ENCODE measurements around the gene ZNF836. TPM values are rescaled to one million over a fixed set of nuclear protein-coding genes. Genes with fewer than 3 reads are reported as not detected.

ZNF836 gene
- total and polyA plus RNA-seq, 9 of the 15 experiments (the other 6 are each of a cell fraction or from before 2014, with no cell fraction given): 0.24 to 0.69 (median 0.64) TPM; not detected in 2

DNA sequence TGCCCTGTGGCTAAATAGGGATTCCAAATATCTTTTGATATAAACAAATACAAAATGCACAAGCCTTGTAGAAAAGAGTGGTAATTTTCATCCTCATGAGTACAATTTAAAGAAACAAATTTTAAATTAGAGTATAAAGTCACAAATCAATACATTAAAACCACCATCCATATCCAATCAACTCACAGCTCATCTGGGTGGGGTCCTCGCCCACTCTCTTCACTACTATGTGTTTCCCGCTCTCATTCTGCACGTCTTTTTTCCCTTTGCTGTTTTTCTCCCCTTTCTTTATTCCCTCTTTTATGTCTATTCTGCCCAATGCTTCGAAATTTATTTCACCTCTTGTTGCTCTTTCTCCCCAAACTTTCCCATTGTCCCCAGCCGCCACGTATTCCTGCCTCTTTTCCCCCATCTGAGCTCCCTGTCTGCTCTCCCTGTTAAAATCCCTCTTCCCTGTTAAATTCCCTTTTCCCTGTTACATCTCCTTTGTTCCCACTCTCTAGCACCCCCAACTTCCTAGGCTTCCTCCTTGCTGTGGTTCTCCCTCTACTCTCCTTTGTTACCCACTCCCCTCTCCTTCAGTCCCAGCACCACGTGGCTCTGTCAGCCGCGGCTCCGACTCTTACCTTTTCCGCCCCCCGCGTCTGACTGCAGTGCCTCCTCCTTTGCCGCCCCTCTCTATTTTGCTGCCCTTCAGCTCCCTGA is 33.0 kb downstream of the ZNF836 start (continued):
- TF ChIP-seq RBFOX2 (IDR thresholded peaks at IDR 0.05; ENCODE audit: low read depth, low read length) (no peak), STAG1 (CRISPR knock-in tag; IDR thresholded peaks at IDR 0.05; ENCODE audit: borderline replicate concordance) (no peak), PHF21A (IDR thresholded peaks at IDR 0.05; ENCODE audit: borderline replicate concordance, low read depth) (no peak), ZNF253 (CRISPR knock-in tag; conservative IDR thresholded peaks at IDR 0.05) (no peak), SIN3B (IDR thresholded peaks at IDR 0.05; ENCODE audit: low read depth) (no peak), EP400 (IDR thresholded peaks at IDR 0.05) (peak; percentile 76), SMAD3 (CRISPR knock-in tag; conservative IDR thresholded peaks at IDR 0.05) (no peak), FOXJ3 (CRISPR knock-in tag; IDR thresholded peaks at IDR 0.05) (no peak), MEF2A (IDR thresholded peaks at IDR 0.05; ENCODE audit: control insufficient read depth, low read depth, low read length) (no peak), GATA2 (CRISPR knock-in tag; IDR thresholded peaks at IDR 0.05) (no peak), PYGO2 (tag; IDR thresholded peaks at IDR 0.05) (no peak), IFI16 (CRISPR knock-in tag; IDR thresholded peaks at IDR 0.05) (no peak), TARDBP (IDR thresholded peaks at IDR 0.05) (no peak), CBFA2T2 (conservative IDR thresholded peaks at IDR 0.05) (no peak), SIN3A (IDR thresholded peaks at IDR 0.05; ENCODE audit: borderline replicate concordance in 2 of 2, control insufficient read depth in 1 of 2, low read depth in 2 of 2, low read length in 2 of 2) (peak in 1 of 2 experiments; percentile 76; a peak in 2 of 4 replicates), POLR3A (IDR thresholded peaks at IDR 0.05; ENCODE audit: borderline replicate concordance, extremely low read depth, insufficient read depth, insufficient read length) (no peak), KDM2B (CRISPR knock-in tag; IDR thresholded peaks at IDR 0.05) (no peak), PML (IDR thresholded peaks at IDR 0.05; ENCODE audit: low read length) (no peak), E2F3 (CRISPR knock-in tag; IDR thresholded peaks at IDR 0.05) (no peak)
- TF ChIP-seq, protein P1, sequence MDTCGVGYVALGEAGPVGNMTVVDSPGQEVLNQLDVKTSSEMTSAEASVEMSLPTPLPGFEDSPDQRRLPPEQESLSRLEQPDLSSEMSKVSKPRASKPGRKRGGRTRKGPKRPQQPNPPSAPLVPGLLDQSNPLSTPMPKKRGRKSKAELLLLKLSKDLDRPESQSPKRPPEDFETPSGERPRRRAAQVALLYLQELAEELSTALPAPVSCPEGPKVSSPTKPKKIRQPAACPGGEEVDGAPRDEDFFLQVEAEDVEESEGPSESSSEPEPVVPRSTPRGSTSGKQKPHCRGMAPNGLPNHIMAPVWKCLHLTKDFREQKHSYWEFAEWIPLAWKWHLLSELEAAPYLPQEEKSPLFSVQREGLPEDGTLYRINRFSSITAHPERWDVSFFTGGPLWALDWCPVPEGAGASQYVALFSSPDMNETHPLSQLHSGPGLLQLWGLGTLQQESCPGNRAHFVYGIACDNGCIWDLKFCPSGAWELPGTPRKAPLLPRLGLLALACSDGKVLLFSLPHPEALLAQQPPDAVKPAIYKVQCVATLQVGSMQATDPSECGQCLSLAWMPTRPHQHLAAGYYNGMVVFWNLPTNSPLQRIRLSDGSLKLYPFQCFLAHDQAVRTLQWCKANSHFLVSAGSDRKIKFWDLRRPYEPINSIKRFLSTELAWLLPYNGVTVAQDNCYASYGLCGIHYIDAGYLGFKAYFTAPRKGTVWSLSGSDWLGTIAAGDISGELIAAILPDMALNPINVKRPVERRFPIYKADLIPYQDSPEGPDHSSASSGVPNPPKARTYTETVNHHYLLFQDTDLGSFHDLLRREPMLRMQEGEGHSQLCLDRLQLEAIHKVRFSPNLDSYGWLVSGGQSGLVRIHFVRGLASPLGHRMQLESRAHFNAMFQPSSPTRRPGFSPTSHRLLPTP (IDR thresholded peaks at IDR 0.05; ENCODE audit: borderline replicate concordance, extremely low read depth, insufficient read length): no peak
- TF ChIP-seq, protein P2, sequence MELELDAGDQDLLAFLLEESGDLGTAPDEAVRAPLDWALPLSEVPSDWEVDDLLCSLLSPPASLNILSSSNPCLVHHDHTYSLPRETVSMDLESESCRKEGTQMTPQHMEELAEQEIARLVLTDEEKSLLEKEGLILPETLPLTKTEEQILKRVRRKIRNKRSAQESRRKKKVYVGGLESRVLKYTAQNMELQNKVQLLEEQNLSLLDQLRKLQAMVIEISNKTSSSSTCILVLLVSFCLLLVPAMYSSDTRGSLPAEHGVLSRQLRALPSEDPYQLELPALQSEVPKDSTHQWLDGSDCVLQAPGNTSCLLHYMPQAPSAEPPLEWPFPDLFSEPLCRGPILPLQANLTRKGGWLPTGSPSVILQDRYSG (tag; conservative IDR thresholded peaks at IDR 0.05; ENCODE audit: low read depth): no peak
- TF ChIP-seq, protein P3, sequence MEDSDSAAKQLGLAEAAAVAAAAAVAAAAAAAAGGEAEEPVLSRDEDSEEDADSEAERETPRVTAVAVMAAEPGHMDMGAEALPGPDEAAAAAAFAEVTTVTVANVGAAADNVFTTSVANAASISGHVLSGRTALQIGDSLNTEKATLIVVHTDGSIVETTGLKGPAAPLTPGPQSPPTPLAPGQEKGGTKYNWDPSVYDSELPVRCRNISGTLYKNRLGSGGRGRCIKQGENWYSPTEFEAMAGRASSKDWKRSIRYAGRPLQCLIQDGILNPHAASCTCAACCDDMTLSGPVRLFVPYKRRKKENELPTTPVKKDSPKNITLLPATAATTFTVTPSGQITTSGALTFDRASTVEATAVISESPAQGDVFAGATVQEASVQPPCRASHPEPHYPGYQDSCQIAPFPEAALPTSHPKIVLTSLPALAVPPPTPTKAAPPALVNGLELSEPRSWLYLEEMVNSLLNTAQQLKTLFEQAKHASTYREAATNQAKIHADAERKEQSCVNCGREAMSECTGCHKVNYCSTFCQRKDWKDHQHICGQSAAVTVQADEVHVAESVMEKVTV (CRISPR knock-in tag; IDR thresholded peaks at IDR 0.05): no peak

Data from K562 (cell line).